CD4-positive, alpha-beta T cell (primary cell): ENCODE results near the gene FTCDNL1. TPM values are rescaled to one million over a fixed set of nuclear protein-coding genes. Genes with fewer than 3 reads are reported as not detected.

Experiments used
- ATAC-seq: fragments of 200-7000 bp; cut with Tn5 transposase; one replicate; pipeline ENCODE4 v1.10.0; 2022; ENCODE audit warnings: mild to moderate bottlenecking; ENCODE audit not compliant: poor library complexity
- CTCF ChIA-PET: fragments of 350-600 bp; sonication (Branson Sonifier 250); formaldehyde crosslinking; loops from one replicate; lab custom pipeline; 2021; ENCODE audit warnings: antibody characterized with exemption, inconsistent platforms; lab: Charles Lee
- POLR2A ChIA-PET: fragments of 350-600 bp; sonication (Branson Sonifier 250); formaldehyde crosslinking; loops from one replicate; lab custom pipeline; 2021; ENCODE audit warnings: antibody characterized with exemption, inconsistent platforms; lab: Charles Lee
- DNase-seq, 14 experiments: peaks; one replicate each; pipeline ENCODE4 v3.0.0-alpha.2; 2013 to 2020; ENCODE audit warnings: mixed read lengths in 2 of 14
- H3K27ac ChIP-seq, 2 donors: one replicate each; pipeline versions ENCODE4 v1.5.1 to v1.7.0; 2013; ENCODE audit warnings: low read length in 2 of 2, low read depth in 1 of 2, mild to moderate bottlenecking in 1 of 2
- H3K27me3 ChIP-seq, 2 experiments: 1 replicate in 1 of 2; 2 replicates in 1 of 2; pipeline versions ENCODE4 v1.6.1 to v1.7.0; 2013; ENCODE audit warnings: low read length in 2 of 2, control low read depth in 1 of 2, mild to moderate bottlenecking in 1 of 2, moderate library complexity in 1 of 2; ENCODE audit not compliant: insufficient read depth in 2 of 2, control insufficient read depth in 1 of 2
- H3K36me3 ChIP-seq: one replicate; pipeline ENCODE4 v1.6.1; 2013; ENCODE audit warnings: low read length, control low read depth; ENCODE audit not compliant: insufficient read depth
- H3K4me1 ChIP-seq: one replicate; pipeline ENCODE4 v1.6.1; 2013; ENCODE audit warnings: low read length, control low read depth; ENCODE audit not compliant: insufficient read depth
- H3K4me3 ChIP-seq: one replicate; pipeline ENCODE4 v1.5.1; 2013; ENCODE audit warnings: mild to moderate bottlenecking, low read length, moderate library complexity
- H3K9me3 ChIP-seq, 2 experiments: 1 replicate in 1 of 2; 2 replicates in 1 of 2; pipeline versions ENCODE4 v1.6.1 to v1.7.0; 2013; ENCODE audit warnings: low read length in 2 of 2, mild to moderate bottlenecking in 2 of 2, control low read depth in 1 of 2, moderate library complexity in 1 of 2; ENCODE audit not compliant: control insufficient read depth in 1 of 2, insufficient read depth in 1 of 2
- H3K27ac Mint-ChIP-seq: one replicate; pipeline ENCODE4 v1.8.0; 2020; ENCODE audit warnings: mixed read lengths
- H3K27me3 Mint-ChIP-seq: one replicate; pipeline ENCODE4 v1.8.0; 2021; ENCODE audit warnings: mixed read lengths
- H3K36me3 Mint-ChIP-seq: one replicate; pipeline ENCODE4 v1.8.0; 2021; ENCODE audit warnings: low read depth, mixed read lengths
- H3K4me1 Mint-ChIP-seq: one replicate; pipeline ENCODE4 v1.8.0; 2021; ENCODE audit warnings: low read depth, mixed read lengths
- H3K4me3 Mint-ChIP-seq: one replicate; pipeline ENCODE4 v1.8.0; 2020; ENCODE audit warnings: mild to moderate bottlenecking, mixed read lengths
- H3K9me3 Mint-ChIP-seq: one replicate; pipeline ENCODE4 v1.8.0; 2020; ENCODE audit warnings: mixed read lengths
- CTCF ChIP-seq: fragments of 200-600 bp; IDR thresholded peaks from one replicate; pipeline ENCODE4 v1.8.0; 2022; ENCODE audit warnings: antibody characterized with exemption, mild to moderate bottlenecking
- intact Hi-C, 2 experiments: fragments of 100-400 bp; cut with DNase I in 1 of 2; cut with micrococcal nuclease in 1 of 2; formaldehyde crosslinking; loops; one replicate each; pipeline versions ENCODE4 v1.15.1 to v1.9.0; 2023 to 2025; cut with DNase I, micrococcal nuclease
- total RNA-seq, 174 experiments: library from RNA in 2 of 174; stranded (reverse) in 2 of 174; gene quantifications; one replicate each; pipeline ENCODE4 v1.2.3 and lab custom pipeline; 2021 to 2026

The FTCDNL1 gene
- total RNA-seq, 2 experiments from 2014 or later, result 0.78 to 1.3 TPM

GRCh38 chr2:199797431-199798403 lies 53.3 kb downstream of the FTCDNL1 start:
- H3K27me3 ChIP-seq, result peaks cover 0 to 4% of the 10 kb centered on the region in 2 experiments
- DNase-seq, result no peak
- no peak for TF ChIP-seq CTCF
- no peak overlapping the region for H3K27ac ChIP-seq
- CTCF ChIA-PET, result no interaction called here
- H3K36me3 ChIP-seq, result no peaks in the 10 kb centered on the region
- Mint-ChIP-seq H3K36me3 (no peaks in the 10 kb centered on the region), H3K9me3 (no peaks in the 10 kb centered on the region), H3K4me3 (no peak overlapping the region), H3K4me1 (no peaks in the 10 kb centered on the region), H3K27ac (no peak overlapping the region), H3K27me3 (peaks cover 6% of the 10 kb centered on the region)
- no peaks in the 10 kb centered on the region for H3K9me3 ChIP-seq
- no peak for ATAC-seq
- no peaks in the 10 kb centered on the region for H3K4me1 ChIP-seq
- no peak overlapping the region for H3K4me3 ChIP-seq
- POLR2A ChIA-PET, result no interaction called here
- intact Hi-C loops, result loop anchor here in 1 of 2 experiments (10.0 kb wide), 1 partner anchor 747 kb away; no protein-coding TSS in a partner anchor

- ChIA-PET CTCF (no interaction called here), POLR2A (no interaction called here)
- Histone ChIP-seq H3K27me3 (no peaks in the 10 kb centered on the region), H3K27ac (no peak overlapping the region), H3K4me1 (no peaks in the 10 kb centered on the region), H3K9me3 (no peaks in the 10 kb centered on the region), H3K36me3 (no peaks in the 10 kb centered on the region), H3K4me3 (no peak overlapping the region)
- intact Hi-C loops, result loop anchor here in 1 of 2 experiments (10.0 kb wide), 1 partner anchor 752 kb away; no protein-coding TSS in a partner anchor
- TF ChIP-seq CTCF, result no peak
- ATAC-seq (no peak), DNase-seq (no peak)
- Mint-ChIP-seq H3K4me3 (no peak overlapping the region), H3K9me3 (no peaks in the 10 kb centered on the region), H3K27ac (no peak overlapping the region), H3K36me3 (no peaks in the 10 kb centered on the region), H3K4me1 (no peaks in the 10 kb centered on the region), H3K27me3 (peaks cover 6% of the 10 kb centered on the region)
These were observed 58.6 kb downstream of the FTCDNL1 start for GRCh38 chr2:199792381-199792780.

GRCh38 chr2:199791326-199791725 lies 59.7 kb downstream of the FTCDNL1 start:
- no peaks in the 10 kb centered on the region for H3K9me3 Mint-ChIP-seq
- no peak for TF ChIP-seq CTCF
- no peaks in the 10 kb centered on the region for H3K4me1 ChIP-seq
- H3K36me3 Mint-ChIP-seq, result no peaks in the 10 kb centered on the region
- H3K4me3 ChIP-seq, result no peak overlapping the region
- no peak for ATAC-seq
- H3K27ac ChIP-seq, result no peak overlapping the region
- ChIA-PET POLR2A (no interaction called here), CTCF (no interaction called here)
- no peak for DNase-seq
- H3K9me3 ChIP-seq, result no peaks in the 10 kb centered on the region
- H3K4me1 Mint-ChIP-seq, result no peaks in the 10 kb centered on the region
- no peaks in the 10 kb centered on the region for H3K27me3 ChIP-seq
- no peaks in the 10 kb centered on the region for H3K36me3 ChIP-seq
- no peak overlapping the region for H3K4me3 Mint-ChIP-seq
- intact Hi-C loops, result loop anchor here in 1 of 2 experiments (10.0 kb wide), 1 partner anchor 753 kb away; no protein-coding TSS in a partner anchor
- H3K27me3 Mint-ChIP-seq, result peaks cover 6% of the 10 kb centered on the region
- H3K27ac Mint-ChIP-seq, result no peak overlapping the region
